Heart left ventricle (tissue), 16 donors: Measurements from ENCODE around the gene R3HDML. TPM values are rescaled to one million over a fixed set of nuclear protein-coding genes. Genes with fewer than 3 reads are reported as not detected.
"Not testable (repeated sequence)": the region's sequence is repeated elsewhere in the genome, so short reads cannot be mapped to it uniquely, and the experiment has no call there.

Experiments used
- ATAC-seq, 4 donors: fragments of 200-7000 bp; cut with Tn5 transposase; one replicate each; pipeline ENCODE4 v1.9.1; 2020 to 2022; ENCODE audit warnings: moderate library complexity in 4 of 4, mild to moderate bottlenecking in 3 of 4, moderate number of reproducible peaks in 1 of 4
- DNase-seq, 5 donors: peaks; one replicate each; pipeline ENCODE4 v3.0.0-alpha.2; 2020
- H3K27ac ChIP-seq, 12 donors: fragments of 200-600 bp; sonication (generic) in 4 of 12; one replicate each; pipeline versions ENCODE4 v1.5.0 to v1.8.0; 2016 to 2022; ENCODE audit warnings: mild to moderate bottlenecking in 2 of 12
- H3K27me3 ChIP-seq, 9 donors: fragments of 200-600 bp; sonication (generic) in 2 of 9; one replicate each; pipeline versions ENCODE4 v1.5.1 to v1.8.0; 2016 to 2022; ENCODE audit warnings: mild to moderate bottlenecking in 3 of 9
- H3K36me3 ChIP-seq, 9 donors: fragments of 200-600 bp; sonication (generic) in 2 of 9; one replicate each; pipeline versions ENCODE4 v1.5.0 to v1.8.0; 2018 to 2022; ENCODE audit warnings: mild to moderate bottlenecking in 2 of 9
- H3K4me1 ChIP-seq, 12 donors: fragments of 200-600 bp; sonication (generic) in 4 of 12; one replicate each; pipeline versions ENCODE4 v1.5.0 to v1.8.0; 2016 to 2022; ENCODE audit warnings: mild to moderate bottlenecking in 3 of 12
- H3K4me3 ChIP-seq, 12 donors: fragments of 200-600 bp; sonication (generic) in 4 of 12; one replicate each; pipeline versions ENCODE4 v1.5.0 to v1.8.0; 2017 to 2022; ENCODE audit warnings: mild to moderate bottlenecking in 9 of 12, moderate library complexity in 4 of 12
- H3K9me3 ChIP-seq, 12 donors: fragments of 200-600 bp; sonication (generic) in 4 of 12; one replicate each; pipeline versions ENCODE4 v1.5.0 to v1.8.0; 2016 to 2022; ENCODE audit warnings: mild to moderate bottlenecking in 1 of 12
- CTCF ChIP-seq, 12 donors: fragments of 200-600 bp; sonication (generic) in 4 of 12; IDR thresholded peaks; one replicate each; pipeline versions ENCODE4 v1.5.0 to v1.8.0; 2018 to 2022; ENCODE audit warnings: antibody characterized with exemption in 12 of 12, mild to moderate bottlenecking in 5 of 12
- POLR2A ChIP-seq, 2 donors: fragments of 450-650 bp; IDR thresholded peaks; one replicate each; pipeline ENCODE4 v1.6.1; 2017; ENCODE audit warnings: antibody characterized with exemption in 2 of 2, mild to moderate bottlenecking in 2 of 2, moderate library complexity in 2 of 2
- WGBS, 4 donors: extraction: QIAGEN DNeasy Blood & Tissue Kit in 2 of 4; methylation state at CpG; one replicate each; pipeline versions ENCODE4 v1.1.5 to v1.1.7; 2013 to 2018; 5-methylcytosine and 5-hydroxymethylcytosine counted together
- intact Hi-C, 10 donors: fragments of 100-400 bp; cut with DNase I; formaldehyde crosslinking; loops; one replicate each; pipeline versions ENCODE4 v1.11.1 to v1.14.2; 2022
- polyA plus RNA-seq, 2 donors: library from polyadenylated mRNA; stranded (reverse); fragments of 200-250 nt; gene quantifications; one replicate each; pipeline ENCODE4 v1.2.3, GENCODE V29; 2013
- total RNA-seq, 9 donors: library from RNA; depleted of rRNA in 2 of 9; stranded (reverse); fragments of >200 nt in 2 of 9; fragmentation: NEBNext Ultra II Directional in 3 of 9; extraction: Animal tissue kit (Norgen Biotek cat#: 25700) in 3 of 9; gene quantifications; one replicate each; pipeline versions ENCODE4 v1.1.0 to v1.2.4, GENCODE V29; 2016 to 2023
- donor health status: ischemic (EF 13 %, LVEDD 7.1; RV severe dilation, severe dysfunction).
- donor health status: healthy with polysubstance abuse.
- donor health status: DM: no; HTN: yes; CAD: no.
- donor health status: DM: no; HTN: no; CAD: no.
- donor health status: ischemic (EF 25% LVEDD 6.9; RV normal size, moderate dysfunction).
- donor health status: ischemic (EF 25% LVEDD 5.7; RV mildly dilated, moderate dysfunction).
- donor health status: healthy.
- donor health status: DM: yes; HTN: yes; CAD: no.
- donor health status: ischemic (EF 35%, LVEDD 5.7; RV mildly dilated, moderate dysfunction).
- donor health status: nonischemic (EF 11% LVEDD 7.7; RV severe dilation, severe dysfunction).
- donor health status: DM: yes; HTN: yes; CAD: no.
- donor health status: PGD.
- donor health status: ischemic (EF 29% LVEDD 5.4; RV normal size, mild dysfunction).
- donor health status: nonischemic (EF 23%, LVEDD 6.1; RV moderate dilation, normal function).

The R3HDML gene
- total and polyA plus RNA-seq, 11 donors: not detected

GRCh38 chr20:44344723-44345122 lies 7.9 kb downstream of the R3HDML start:
- 84 to 90% (median 86%) methylated on average over 4 of the region's 4 CpGs for WGBS, 4 donors
- intact Hi-C loops: no loop called here
- DNase-seq (no peak), ATAC-seq (no peak)
- Histone ChIP-seq H3K4me3 (no peak overlapping the region), H3K4me1 (no peaks in the 10 kb centered on the region), H3K27me3 (no peaks in the 10 kb centered on the region), H3K36me3 (no peaks in the 10 kb centered on the region), H3K9me3 (no peaks in the 10 kb centered on the region), H3K27ac (no peak overlapping the region)
- no peak for TF ChIP-seq POLR2A (IDR thresholded peaks at IDR 0.05)
- TF ChIP-seq CTCF (IDR thresholded peaks at IDR 0.05): no peak

- Histone ChIP-seq H3K27ac (no peak overlapping the region), H3K36me3 (no peaks in the 10 kb centered on the region)
Observed at GRCh38 chr20:44345147-44345546, 8.3 kb downstream of the R3HDML start.

GRCh38 chr20:44345941-44346340 lies 9.1 kb downstream of the R3HDML start:
- H3K27ac ChIP-seq, H3K27me3 ChIP-seq, H3K4me3 ChIP-seq, H3K9me3 ChIP-seq, ATAC-seq, H3K36me3 ChIP-seq, H3K4me1 ChIP-seq, intact Hi-C loops, DNase-seq: not testable (repeated sequence)
- 87 to 90% (median 89%) methylated on average over 10 of the region's 10 CpGs for WGBS, 4 donors

More at GRCh38 chr20:44345147-44345546, 8.3 kb downstream of the R3HDML start:
- H3K27me3 ChIP-seq: no peaks in the 10 kb centered on the region
- TF ChIP-seq POLR2A (IDR thresholded peaks at IDR 0.05) (no peak), CTCF (IDR thresholded peaks at IDR 0.05) (no peak)
- no peak for DNase-seq
- intact Hi-C loops: no loop called here
- 89 to 92% (median 90%) methylated on average over 8 of the region's 8 CpGs for WGBS, 4 donors
- no peak for ATAC-seq
- H3K9me3 ChIP-seq: no peaks in the 10 kb centered on the region
- no peaks in the 10 kb centered on the region for H3K4me1 ChIP-seq
- H3K4me3 ChIP-seq: no peak overlapping the region

GRCh38 chr20:44348168-44348659 lies 11.4 kb downstream of the R3HDML start:
- Histone ChIP-seq H3K4me3 (no peak overlapping the region), H3K9me3 (no peaks in the 10 kb centered on the region), H3K36me3 (no peaks in the 10 kb centered on the region), H3K4me1 (no peaks in the 10 kb centered on the region), H3K27me3 (no peaks in the 10 kb centered on the region), H3K27ac (no peak overlapping the region)
- WGBS, 4 donors: 84 to 93% (median 91%) methylated on average over 4 of the region's 4 CpGs
- intact Hi-C loops: no loop called here
- DNase-seq: no peak
- ATAC-seq: no peak
- TF ChIP-seq CTCF (IDR thresholded peaks at IDR 0.05) (no peak), POLR2A (IDR thresholded peaks at IDR 0.05) (no peak)

GRCh38 chr20:44349349-44349748 lies 12.5 kb downstream of the R3HDML start:
- ATAC-seq (no peak), DNase-seq (no peak)
- H3K9me3 ChIP-seq: no peaks in the 10 kb centered on the region
- intact Hi-C loops: no loop called here
- 76 to 89% (median 84%) methylated on average over 3 of the region's 3 CpGs for WGBS, 4 donors
- no peaks in the 10 kb centered on the region for H3K36me3 ChIP-seq
- no peak for TF ChIP-seq CTCF (IDR thresholded peaks at IDR 0.05)
- TF ChIP-seq POLR2A (IDR thresholded peaks at IDR 0.05): no peak
- H3K4me3 ChIP-seq: no peak overlapping the region
- no peaks in the 10 kb centered on the region for H3K4me1 ChIP-seq
- H3K27ac ChIP-seq: no peak overlapping the region
- H3K27me3 ChIP-seq: no peaks in the 10 kb centered on the region
